ENCODE measurements around the gene LIMCH1. TPM values are rescaled to one million over a fixed set of nuclear protein-coding genes. Genes with fewer than 3 reads are reported as not detected.

Gene LIMCH1
- total and polyA plus RNA-seq, 8 donors = 4.7 to 37.1 (median 17.4) TPM

DNA sequence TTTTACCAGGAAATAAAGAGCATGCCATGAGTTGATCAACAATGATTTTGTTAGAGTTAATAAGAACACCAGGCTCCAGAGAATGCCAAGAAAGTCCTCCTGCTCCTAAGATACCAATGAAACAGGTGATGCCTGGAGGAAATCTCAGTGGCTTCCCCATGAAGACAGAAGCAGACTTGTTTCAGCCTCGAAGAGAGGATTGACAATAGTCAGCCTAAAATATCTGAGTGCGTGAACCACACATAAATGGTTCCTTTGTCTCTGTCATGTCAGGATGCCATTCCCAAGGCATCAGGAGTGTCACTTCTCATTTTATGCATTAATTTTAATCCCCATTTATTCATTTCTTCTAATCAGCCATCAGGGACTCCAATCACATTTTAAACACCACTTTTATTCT, 141.0 kb downstream of the LIMCH1 start:
- Histone ChIP-seq H3K27me3 (no peaks in the 10 kb centered on the region), H3K9me3 (no peaks in the 10 kb centered on the region), H3K36me3 (peaks cover 0 to 31% (median 7%) of the 10 kb centered on the region in 4 donors), H3K27ac (no peak overlapping the region), H3K4me1 (no peaks in the 10 kb centered on the region), H3K4me3 (no peak overlapping the region)
- 76 to 85% (median 83%) methylated on average over 2 of the region's 2 CpGs for WGBS, 5 donors
- no peak for TF ChIP-seq POLR2A (IDR thresholded peaks at IDR 0.05)
- no peak for TF ChIP-seq EP300 (IDR thresholded peaks at IDR 0.05)
- TF ChIP-seq POLR2AphosphoS5 (IDR thresholded peaks at IDR 0.05) = no peak
- TF ChIP-seq, protein P1, sequence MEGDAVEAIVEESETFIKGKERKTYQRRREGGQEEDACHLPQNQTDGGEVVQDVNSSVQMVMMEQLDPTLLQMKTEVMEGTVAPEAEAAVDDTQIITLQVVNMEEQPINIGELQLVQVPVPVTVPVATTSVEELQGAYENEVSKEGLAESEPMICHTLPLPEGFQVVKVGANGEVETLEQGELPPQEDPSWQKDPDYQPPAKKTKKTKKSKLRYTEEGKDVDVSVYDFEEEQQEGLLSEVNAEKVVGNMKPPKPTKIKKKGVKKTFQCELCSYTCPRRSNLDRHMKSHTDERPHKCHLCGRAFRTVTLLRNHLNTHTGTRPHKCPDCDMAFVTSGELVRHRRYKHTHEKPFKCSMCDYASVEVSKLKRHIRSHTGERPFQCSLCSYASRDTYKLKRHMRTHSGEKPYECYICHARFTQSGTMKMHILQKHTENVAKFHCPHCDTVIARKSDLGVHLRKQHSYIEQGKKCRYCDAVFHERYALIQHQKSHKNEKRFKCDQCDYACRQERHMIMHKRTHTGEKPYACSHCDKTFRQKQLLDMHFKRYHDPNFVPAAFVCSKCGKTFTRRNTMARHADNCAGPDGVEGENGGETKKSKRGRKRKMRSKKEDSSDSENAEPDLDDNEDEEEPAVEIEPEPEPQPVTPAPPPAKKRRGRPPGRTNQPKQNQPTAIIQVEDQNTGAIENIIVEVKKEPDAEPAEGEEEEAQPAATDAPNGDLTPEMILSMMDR (IDR thresholded peaks at IDR 0.05) = no peak
- intact Hi-C loops (cut with DNase I; ENCODE audit: low total_unique reads) = no loop called here
- DNase-seq = no peak

DNA sequence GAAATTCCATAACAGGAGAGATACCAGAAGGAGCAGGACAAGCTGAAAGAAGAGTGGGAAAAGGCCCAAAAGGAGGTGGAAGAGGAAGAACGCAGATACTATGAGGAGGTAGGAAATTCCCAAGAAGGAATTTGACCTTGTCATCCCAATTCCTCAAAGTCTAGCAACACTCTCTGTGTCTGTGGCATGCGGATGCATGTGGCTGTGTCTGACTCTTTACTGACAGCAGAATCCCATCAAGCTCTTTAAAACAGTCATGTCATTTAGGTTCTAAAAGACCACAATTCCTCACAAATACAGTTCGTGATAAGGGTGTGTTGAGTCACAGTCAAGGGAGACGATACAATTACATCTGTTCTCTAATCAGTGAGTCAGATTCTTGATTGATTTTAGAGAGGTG, 142.0 kb downstream of the LIMCH1 start:
- no peak overlapping the region for H3K27ac ChIP-seq
- H3K4me3 ChIP-seq = no peak overlapping the region
- intact Hi-C loops (cut with DNase I; ENCODE audit: low total_unique reads) = no loop called here
- peaks cover 0 to 41% (median 13%) of the 10 kb centered on the region in 4 donors for H3K36me3 ChIP-seq
- no peaks in the 10 kb centered on the region for H3K9me3 ChIP-seq
- TF ChIP-seq POLR2A (IDR thresholded peaks at IDR 0.05) (no peak), POLR2AphosphoS5 (IDR thresholded peaks at IDR 0.05) (no peak), EP300 (IDR thresholded peaks at IDR 0.05) (no peak)
- TF ChIP-seq, protein P1 (IDR thresholded peaks at IDR 0.05) = no peak
- no peaks in the 10 kb centered on the region for H3K27me3 ChIP-seq
- DNase-seq = no peak
- no peaks in the 10 kb centered on the region for H3K4me1 ChIP-seq
- 66 to 73% (median 73%) methylated on average over 4 of the region's 4 CpGs for WGBS, 5 donors

DNA sequence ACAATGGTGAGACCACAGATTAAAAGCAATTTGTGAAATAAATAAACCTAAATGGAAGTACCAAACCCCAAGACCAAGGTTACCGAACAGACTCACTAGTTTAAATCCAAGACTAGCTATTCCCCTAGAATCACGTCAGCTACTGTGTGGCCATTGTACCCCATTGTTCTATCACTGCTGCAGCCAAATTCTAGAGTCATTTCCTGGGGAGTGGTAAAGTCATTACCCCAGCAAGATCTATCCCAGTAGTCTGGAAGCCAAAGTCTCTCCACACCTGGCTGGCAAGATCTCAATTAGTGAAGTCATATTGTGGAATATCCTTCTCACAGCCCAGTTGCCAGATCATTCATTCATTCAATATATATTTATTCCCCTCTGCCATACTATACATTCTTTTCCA, 143.1 kb downstream of the LIMCH1 start:
- Histone ChIP-seq H3K9me3 (no peaks in the 10 kb centered on the region), H3K27ac (no peak overlapping the region), H3K36me3 (peaks cover 0 to 50% (median 16%) of the 10 kb centered on the region in 4 donors), H3K4me3 (no peak overlapping the region), H3K27me3 (no peaks in the 10 kb centered on the region), H3K4me1 (no peaks in the 10 kb centered on the region)
- no peak for TF ChIP-seq EP300 (IDR thresholded peaks at IDR 0.05)
- intact Hi-C loops (cut with DNase I; ENCODE audit: low total_unique reads) = no loop called here
- WGBS, 5 donors = 81 to 98% (median 89%) methylated on average over 2 of the region's 2 CpGs
- DNase-seq = no peak

DNA sequence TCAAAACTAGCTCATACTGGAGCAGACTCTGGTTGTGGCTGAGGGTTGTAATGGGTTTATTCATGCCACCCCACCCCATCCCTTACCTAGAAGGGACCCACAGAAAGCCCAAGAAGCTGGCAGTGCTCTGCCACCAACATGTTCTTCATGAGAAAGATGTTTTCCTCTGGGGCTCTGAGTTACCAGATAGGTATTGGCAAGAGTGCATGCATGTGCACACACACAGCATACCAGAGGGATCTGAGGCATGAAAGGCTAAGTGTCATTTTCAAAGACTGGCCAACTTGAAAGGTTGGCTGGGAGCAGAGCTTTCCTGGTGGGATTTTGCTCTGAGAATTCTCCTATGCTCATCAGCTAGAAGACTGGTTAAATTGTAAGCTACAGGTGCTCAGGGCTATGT, 145.4 kb downstream of the LIMCH1 start:
- Histone ChIP-seq H3K4me1 (no peaks in the 10 kb centered on the region), H3K27ac (no peak overlapping the region), H3K9me3 (no peaks in the 10 kb centered on the region), H3K36me3 (peaks cover 0 to 56% (median 19%) of the 10 kb centered on the region in 4 donors), H3K27me3 (no peaks in the 10 kb centered on the region), H3K4me3 (no peak overlapping the region)
- TF ChIP-seq POLR2A (IDR thresholded peaks at IDR 0.05) = no peak
- intact Hi-C loops (cut with DNase I; ENCODE audit: low total_unique reads) = no loop called here
- DNase-seq = no peak

DNA sequence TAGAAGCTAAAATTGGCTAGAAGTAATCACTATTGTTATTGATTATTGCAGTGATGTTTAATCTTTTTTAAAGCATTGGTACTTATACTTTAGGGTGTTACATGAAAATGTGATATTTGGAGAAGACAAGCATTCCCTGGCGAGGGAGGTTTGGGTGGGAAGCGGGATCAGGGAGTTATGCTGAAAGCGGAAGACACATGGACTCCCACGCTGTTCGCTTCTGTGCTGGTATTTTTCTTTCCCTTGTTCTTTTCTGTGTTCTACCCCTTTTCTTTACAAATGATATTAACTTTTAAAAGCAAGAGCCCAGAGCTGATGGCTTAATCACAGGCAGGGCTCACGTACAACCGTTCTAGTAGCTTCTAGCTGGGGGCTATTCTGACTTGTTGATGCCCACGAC, 148.9 kb downstream of the LIMCH1 start:
- no peaks in the 10 kb centered on the region for H3K9me3 ChIP-seq
- 79 to 94% (median 87%) methylated on average over 8 of the region's 8 CpGs for WGBS, 5 donors
- no peak for DNase-seq
- H3K27me3 ChIP-seq = no peaks in the 10 kb centered on the region
- peaks cover 0 to 68% (median 38%) of the 10 kb centered on the region in 4 donors for H3K36me3 ChIP-seq
- no peak overlapping the region for H3K27ac ChIP-seq
- TF ChIP-seq EP300 (IDR thresholded peaks at IDR 0.05) = no peak
- no peak for TF ChIP-seq POLR2A (IDR thresholded peaks at IDR 0.05)
- TF ChIP-seq POLR2AphosphoS5 (IDR thresholded peaks at IDR 0.05) = no peak
- TF ChIP-seq, protein P1 (IDR thresholded peaks at IDR 0.05) = no peak
- H3K4me3 ChIP-seq = no peak overlapping the region
- intact Hi-C loops (cut with DNase I; ENCODE audit: low total_unique reads) = no loop called here
- no peaks in the 10 kb centered on the region for H3K4me1 ChIP-seq
